CD4-positive, CD25-positive, alpha-beta regulatory T cell (primary cell): ENCODE data around the gene PDGFRA. TPM values are rescaled to one million over a fixed set of nuclear protein-coding genes. Genes with fewer than 3 reads are reported as not detected.
A peak's percentile ranks its signal among the peaks of the same experiment; 100 is the strongest.
"Not testable (repeated sequence)": the region's sequence is repeated elsewhere in the genome, so short reads cannot be mapped to it uniquely, and the experiment has no call there.

ENCODE experiments used
- ATAC-seq, 2 donors: fragments of 150-1000 bp; cut with Tn5 transposase; one replicate each; pipeline ENCODE4 v1.10.0; 2021; ENCODE audit warnings: low read depth in 2 of 2, moderate number of reproducible peaks in 2 of 2, moderate library complexity in 1 of 2
- DNase-seq, 3 donors: peaks; one replicate each; pipeline versions ENCODE4 v3.0.0 to v3.0.0-alpha.2; 2012 to 2022; ENCODE audit warnings: mixed read lengths in 1 of 3
- H3K27ac ChIP-seq: one replicate; pipeline ENCODE4 v1.7.0; 2013; ENCODE audit warnings: mild to moderate bottlenecking, low read length; ENCODE audit not compliant: insufficient read depth, poor library complexity, severe bottlenecking
- H3K27me3 ChIP-seq: one replicate; pipeline ENCODE4 v1.7.0; 2013; ENCODE audit warnings: low read length; ENCODE audit not compliant: control insufficient read depth, insufficient read depth
- H3K36me3 ChIP-seq: one replicate; pipeline ENCODE4 v1.7.0; 2013; ENCODE audit warnings: mild to moderate bottlenecking, low read length, moderate library complexity; ENCODE audit not compliant: control insufficient read depth, insufficient read depth
- H3K4me1 ChIP-seq: 2 replicates; pipeline ENCODE4 v1.7.0; 2013; ENCODE audit warnings: mild to moderate bottlenecking, low read length; ENCODE audit not compliant: insufficient read depth, control insufficient read depth, poor library complexity, severe bottlenecking
- H3K4me3 ChIP-seq: one replicate; pipeline ENCODE4 v1.7.0; 2013; ENCODE audit warnings: low read depth, mild to moderate bottlenecking, low read length, moderate library complexity
- H3K9me3 ChIP-seq, 2 experiments: 1 replicate in 1 of 2; 2 replicates in 1 of 2; pipeline ENCODE4 v1.7.0; 2013; ENCODE audit warnings: low read length in 2 of 2, mild to moderate bottlenecking in 1 of 2, moderate library complexity in 1 of 2; ENCODE audit not compliant: control insufficient read depth in 2 of 2
- H3K27ac Mint-ChIP-seq, 3 donors: one replicate each; pipeline ENCODE4 v1.8.0; 2020 to 2022; ENCODE audit warnings: mild to moderate bottlenecking in 3 of 3, mixed read lengths in 3 of 3, moderate library complexity in 2 of 3
- H3K27me3 Mint-ChIP-seq: one replicate; pipeline ENCODE4 v1.8.0; 2022; ENCODE audit warnings: mild to moderate bottlenecking, mixed read lengths
- H3K36me3 Mint-ChIP-seq: one replicate; pipeline ENCODE4 v1.8.0; 2020; ENCODE audit warnings: mixed read lengths
- H3K4me1 Mint-ChIP-seq, 4 donors: one replicate each; pipeline ENCODE4 v1.8.0; 2020 to 2022; ENCODE audit warnings: mixed read lengths in 4 of 4, mild to moderate bottlenecking in 1 of 4
- H3K4me3 Mint-ChIP-seq, 4 donors: one replicate each; pipeline ENCODE4 v1.8.0; 2020 to 2022; ENCODE audit warnings: mild to moderate bottlenecking in 4 of 4, mixed read lengths in 4 of 4, moderate library complexity in 3 of 4
- H3K9me3 Mint-ChIP-seq, 7 donors: one replicate each; pipeline ENCODE4 v1.8.0; 2020 to 2022; ENCODE audit warnings: mixed read lengths in 7 of 7, mild to moderate bottlenecking in 3 of 7, moderate library complexity in 2 of 7
- polyA plus RNA-seq, 4 donors: library from polyadenylated mRNA; unstranded; fragments of 300-500 nt; fragmentation: Illumina TruSeq; gene quantifications; one replicate each; pipeline ENCODE4 v1.2.3, GENCODE V29; 2021
- total RNA-seq: library from RNA; stranded (reverse); gene quantifications from one replicate; pipeline ENCODE4 v1.2.3, GENCODE V29; 2022

PDGFRA gene
- total and polyA plus RNA-seq, 5 donors from 2014 or later, result not detected

- Mint-ChIP-seq H3K27ac (no peak overlapping the region), H3K4me3 (peak overlapping the region; percentile 67 to 85 (median 80)), H3K9me3 (peaks cover 0 to 2% (median 0%) of the 10 kb centered on the region in 7 donors)
Measured at GRCh38 chr4:54233697-54234496, 4.8 kb downstream of the PDGFRA start.

GRCh38 chr4:54234497-54235205 lies 5.6 kb downstream of the PDGFRA start:
- H3K27me3 Mint-ChIP-seq, result peaks cover 51% of the 10 kb centered on the region
- H3K4me1 Mint-ChIP-seq, result peaks cover 0 to 17% (median 5%) of the 10 kb centered on the region in 4 donors
- DNase-seq (no peak), ATAC-seq (no peak)
- peaks cover 0 to 2% (median 0%) of the 10 kb centered on the region in 7 donors for H3K9me3 Mint-ChIP-seq
- Histone ChIP-seq H3K27ac (no peak overlapping the region), H3K27me3 (peaks cover 7% of the 10 kb centered on the region), H3K9me3 (no peaks in the 10 kb centered on the region), H3K4me3 (no peak overlapping the region), H3K36me3 (no peaks in the 10 kb centered on the region), H3K4me1 (peaks cover 24% of the 10 kb centered on the region)
- peak overlapping the region in 3 of 4 donors; percentile 78 to 85 (median 83) for H3K4me3 Mint-ChIP-seq
- no peaks in the 10 kb centered on the region for H3K36me3 Mint-ChIP-seq
- no peak overlapping the region for H3K27ac Mint-ChIP-seq

More at GRCh38 chr4:54233697-54234496, 4.8 kb downstream of the PDGFRA start:
- no peaks in the 10 kb centered on the region for H3K36me3 ChIP-seq
- no peak overlapping the region for H3K27ac ChIP-seq
- H3K9me3 ChIP-seq, result no peaks in the 10 kb centered on the region
- ATAC-seq, result peak; percentile 47 to 56
- peak overlapping the region; percentile 53 for H3K4me3 ChIP-seq
- H3K4me1 ChIP-seq, result peaks cover 24% of the 10 kb centered on the region
- Mint-ChIP-seq H3K27me3 (peaks cover 55% of the 10 kb centered on the region), H3K4me1 (peaks cover 0 to 23% (median 10%) of the 10 kb centered on the region in 4 donors), H3K36me3 (no peaks in the 10 kb centered on the region)
- H3K27me3 ChIP-seq, result peaks cover 7% of the 10 kb centered on the region
- peak; percentile 46 to 72 (median 65) for DNase-seq

- not testable (repeated sequence) for H3K9me3 ChIP-seq, H3K27ac ChIP-seq, DNase-seq, H3K9me3 Mint-ChIP-seq, H3K4me3 Mint-ChIP-seq, H3K36me3 Mint-ChIP-seq, H3K36me3 ChIP-seq, ATAC-seq, H3K27me3 ChIP-seq, H3K27ac Mint-ChIP-seq, H3K4me3 ChIP-seq
- H3K4me1 ChIP-seq, result peaks cover 20% of the 10 kb centered on the region
- H3K27me3 Mint-ChIP-seq, result peaks cover 40% of the 10 kb centered on the region
- peaks cover 0 to 17% (median 5%) of the 10 kb centered on the region in 4 donors for H3K4me1 Mint-ChIP-seq
Measured at GRCh38 chr4:54236316-54236715, 7.2 kb downstream of the PDGFRA start.

GRCh38 chr4:54237770-54238169 lies 8.7 kb downstream of the PDGFRA start:
- Histone ChIP-seq H3K9me3 (no peaks in the 10 kb centered on the region), H3K27ac (no peak overlapping the region), H3K4me3 (no peak overlapping the region), H3K27me3 (peaks cover 5% of the 10 kb centered on the region), H3K36me3 (no peaks in the 10 kb centered on the region), H3K4me1 (peaks cover 15% of the 10 kb centered on the region)
- Mint-ChIP-seq H3K27me3 (peaks cover 34% of the 10 kb centered on the region), H3K4me1 (peaks cover 0 to 11% (median 5%) of the 10 kb centered on the region in 4 donors), H3K9me3 (peaks cover 0 to 6% (median 0%) of the 10 kb centered on the region in 7 donors), H3K4me3 (no peak overlapping the region), H3K27ac (no peak overlapping the region), H3K36me3 (no peaks in the 10 kb centered on the region)
- DNase-seq (no peak), ATAC-seq (no peak)

- DNase-seq (no peak), ATAC-seq (no peak)
- H3K36me3 ChIP-seq, result no peaks in the 10 kb centered on the region
- Mint-ChIP-seq H3K36me3 (no peaks in the 10 kb centered on the region), H3K27ac (no peak overlapping the region), H3K4me3 (no peak overlapping the region), H3K27me3 (peaks cover 32% of the 10 kb centered on the region), H3K9me3 (peaks cover 0 to 7% (median 0%) of the 10 kb centered on the region in 7 donors), H3K4me1 (peaks cover 3 to 10% (median 5%) of the 10 kb centered on the region in 4 donors)
- no peak overlapping the region for H3K4me3 ChIP-seq
- H3K27ac ChIP-seq, result no peak overlapping the region
- peaks cover 5% of the 10 kb centered on the region for H3K27me3 ChIP-seq
- H3K4me1 ChIP-seq, result peaks cover 8% of the 10 kb centered on the region
- H3K9me3 ChIP-seq, result no peaks in the 10 kb centered on the region
Measured at GRCh38 chr4:54238389-54238788, 9.3 kb downstream of the PDGFRA start.

- H3K36me3 Mint-ChIP-seq, H3K9me3 Mint-ChIP-seq: not testable (repeated sequence)
Measured at GRCh38 chr4:54241268-54241823, 12.3 kb downstream of the PDGFRA start.

GRCh38 chr4:54243541-54243940 lies 14.4 kb downstream of the PDGFRA start:
- not testable (repeated sequence) for H3K4me1 Mint-ChIP-seq, H3K4me3 Mint-ChIP-seq, H3K4me1 ChIP-seq, H3K27me3 ChIP-seq, H3K27me3 Mint-ChIP-seq, H3K27ac ChIP-seq, H3K27ac Mint-ChIP-seq, H3K9me3 ChIP-seq, ATAC-seq, DNase-seq, H3K4me3 ChIP-seq, H3K36me3 Mint-ChIP-seq, H3K36me3 ChIP-seq
- H3K9me3 Mint-ChIP-seq, result peaks cover 0 to 10% (median 2%) of the 10 kb centered on the region in 7 donors

More at GRCh38 chr4:54241268-54241823, 12.3 kb downstream of the PDGFRA start:
- not testable (repeated sequence) for H3K4me3 ChIP-seq, ATAC-seq, H3K27ac ChIP-seq, H3K9me3 ChIP-seq, H3K36me3 ChIP-seq, H3K27ac Mint-ChIP-seq, DNase-seq, H3K27me3 Mint-ChIP-seq, H3K4me3 Mint-ChIP-seq, H3K4me1 ChIP-seq, H3K4me1 Mint-ChIP-seq, H3K27me3 ChIP-seq
